NCI-H1694 treated with DMSO at 0.1 percent for 48 hours (cell line): ENCODE data around the gene GLIS1.

ENCODE experiments used
- DNase-seq: peaks from one replicate; lab custom pipeline; 2025; lab: John Stamatoyannopoulos, UW

Gene GLIS1

DNA sequence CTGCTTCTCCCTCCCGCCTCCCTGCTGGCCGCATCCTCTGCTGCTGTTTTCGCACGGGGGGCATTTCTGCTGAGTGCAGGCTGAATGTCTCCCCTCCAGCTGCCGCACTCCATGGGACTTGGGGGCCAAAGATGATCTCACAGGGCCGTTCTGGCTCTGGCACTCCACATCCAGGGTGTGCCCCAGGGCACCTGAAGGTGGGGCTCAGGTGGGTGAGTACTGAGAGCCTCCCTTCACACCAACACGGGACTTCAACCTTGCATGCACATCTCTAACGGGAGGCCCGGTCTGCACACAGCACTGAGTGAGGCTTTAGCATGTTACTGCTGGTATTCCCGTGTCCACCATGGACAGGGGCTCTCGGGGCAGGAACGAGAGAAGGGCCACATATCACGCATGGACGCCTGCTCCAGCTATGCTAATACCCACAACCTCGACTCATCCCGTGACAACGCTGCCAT is 190.9 kb downstream of the GLIS1 start:
- DNase-seq, result no peak

DNA sequence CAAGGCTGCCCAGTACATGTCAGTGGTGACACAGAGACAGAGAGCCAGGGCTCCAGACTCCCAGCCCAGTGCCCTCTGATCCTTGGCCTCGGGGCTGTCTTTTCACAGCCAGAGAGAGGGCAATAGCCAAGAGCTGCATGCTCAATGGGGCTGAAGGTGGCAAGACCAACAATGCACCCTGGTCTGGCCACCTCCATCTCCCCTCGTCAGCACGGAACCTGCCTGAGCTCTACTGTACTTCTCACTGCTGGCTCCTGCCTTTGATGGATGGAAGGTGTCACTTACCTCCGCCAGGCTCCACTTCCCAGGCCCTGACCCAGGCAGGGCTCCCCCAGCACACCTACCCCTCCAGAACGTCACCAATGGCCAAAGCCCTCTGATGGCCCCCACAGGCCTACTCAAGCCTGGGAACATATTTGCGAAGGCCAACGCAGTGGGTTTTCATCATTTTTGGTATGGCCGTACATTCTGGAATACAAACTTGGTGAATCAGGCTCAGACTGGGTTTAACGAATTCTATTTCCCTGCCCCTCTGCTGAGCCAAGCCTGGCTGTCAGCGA is 191.7 kb downstream of the GLIS1 start:
- no peak for DNase-seq

GRCh38 chr1:53546409-53547155 is 192.4 kb downstream of the GLIS1 start:
- DNase-seq, result no peak

DNA sequence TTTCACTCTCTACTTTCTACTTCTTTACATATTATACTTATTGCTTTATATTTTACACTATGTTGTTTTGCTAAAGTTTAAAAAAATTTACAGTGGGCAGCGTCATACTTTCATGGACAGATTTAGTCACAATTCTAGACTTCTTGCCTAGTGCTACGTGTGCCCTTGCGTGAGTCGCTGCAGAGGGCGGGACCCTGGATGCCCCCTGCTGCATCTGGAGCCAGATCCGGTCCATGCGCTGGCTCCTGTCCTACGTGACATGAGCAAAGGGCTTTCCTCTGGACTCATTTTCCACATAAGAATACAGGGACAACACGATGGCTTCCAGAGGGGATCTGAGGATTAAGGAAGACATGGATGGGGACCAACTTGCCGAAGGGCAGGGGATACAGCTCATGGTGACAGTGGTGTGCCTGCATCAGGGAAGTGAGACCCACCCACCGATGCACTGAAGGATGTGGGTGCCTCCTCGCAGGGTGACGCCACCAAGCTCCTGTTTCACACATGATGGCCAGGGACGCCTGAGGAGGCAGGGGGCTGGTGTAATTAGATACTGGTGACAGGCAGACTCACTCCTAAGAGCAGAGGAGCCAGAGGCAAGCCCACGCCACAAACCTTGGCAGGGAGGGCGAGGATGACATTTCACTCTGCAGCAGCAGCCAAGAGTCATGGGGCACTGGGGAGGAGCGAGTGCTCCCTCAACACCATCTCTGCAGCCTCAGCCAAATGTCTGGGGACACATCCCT is 193.1 kb downstream of the GLIS1 start:
- DNase-seq, result peak; percentile 82

- no peak for DNase-seq
These were observed 194.0 kb downstream of the GLIS1 start for GRCh38 chr1:53544728-53545515.

- DNase-seq, result no peak
These were observed 194.9 kb downstream of the GLIS1 start for GRCh38 chr1:53543778-53544695.

DNA sequence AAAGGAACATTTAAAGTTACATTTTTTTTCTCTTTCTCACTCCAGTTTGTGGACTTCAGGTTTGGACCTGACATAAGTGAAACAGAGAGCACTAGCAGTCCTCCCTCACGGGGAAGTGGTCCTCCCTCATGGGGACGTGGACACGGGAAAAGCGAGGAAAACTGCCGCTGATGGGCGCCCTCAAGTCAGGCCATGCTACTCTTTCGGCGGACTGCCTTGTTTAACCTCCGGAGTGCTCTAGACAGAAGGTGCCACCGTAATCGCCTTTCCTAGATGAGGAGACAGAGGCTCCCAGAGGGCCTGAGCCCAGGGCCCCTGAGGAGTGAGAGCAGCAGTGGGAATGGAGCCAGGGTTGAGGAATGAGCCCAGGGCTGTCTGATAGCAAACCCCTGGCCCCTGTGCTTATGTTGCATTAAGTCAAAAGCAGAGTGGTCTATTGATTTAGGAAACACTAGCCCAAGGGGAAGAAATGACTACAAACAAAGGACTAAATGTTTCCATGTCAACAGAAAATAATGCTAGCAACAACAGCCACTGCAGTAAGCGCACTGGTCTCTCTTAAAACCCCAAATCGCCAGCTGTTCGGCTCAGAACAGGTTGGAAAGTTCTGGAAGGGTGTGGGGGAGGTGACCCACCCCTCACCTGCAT is 195.7 kb downstream of the GLIS1 start:
- DNase-seq, result no peak

DNA sequence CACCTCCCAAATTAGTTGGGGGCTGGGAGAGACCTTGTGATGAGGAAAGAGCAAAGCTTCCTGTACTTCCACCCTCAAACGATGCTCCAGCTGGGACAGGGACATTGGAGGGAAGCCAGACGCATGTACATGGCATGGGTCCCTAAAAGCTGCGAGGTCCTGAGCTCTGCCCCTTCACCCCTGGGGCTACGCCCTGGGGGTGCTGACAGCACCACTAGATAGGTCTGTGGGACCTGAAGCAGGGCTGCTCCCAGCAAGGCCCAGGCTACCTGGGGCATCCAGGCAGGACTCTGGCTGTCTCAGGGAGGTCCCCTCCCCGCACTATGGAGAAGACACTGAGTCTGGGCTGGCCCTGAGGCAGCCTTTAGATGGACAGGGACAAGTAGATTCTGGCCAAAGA is 196.4 kb downstream of the GLIS1 start:
- DNase-seq, result no peak

DNA sequence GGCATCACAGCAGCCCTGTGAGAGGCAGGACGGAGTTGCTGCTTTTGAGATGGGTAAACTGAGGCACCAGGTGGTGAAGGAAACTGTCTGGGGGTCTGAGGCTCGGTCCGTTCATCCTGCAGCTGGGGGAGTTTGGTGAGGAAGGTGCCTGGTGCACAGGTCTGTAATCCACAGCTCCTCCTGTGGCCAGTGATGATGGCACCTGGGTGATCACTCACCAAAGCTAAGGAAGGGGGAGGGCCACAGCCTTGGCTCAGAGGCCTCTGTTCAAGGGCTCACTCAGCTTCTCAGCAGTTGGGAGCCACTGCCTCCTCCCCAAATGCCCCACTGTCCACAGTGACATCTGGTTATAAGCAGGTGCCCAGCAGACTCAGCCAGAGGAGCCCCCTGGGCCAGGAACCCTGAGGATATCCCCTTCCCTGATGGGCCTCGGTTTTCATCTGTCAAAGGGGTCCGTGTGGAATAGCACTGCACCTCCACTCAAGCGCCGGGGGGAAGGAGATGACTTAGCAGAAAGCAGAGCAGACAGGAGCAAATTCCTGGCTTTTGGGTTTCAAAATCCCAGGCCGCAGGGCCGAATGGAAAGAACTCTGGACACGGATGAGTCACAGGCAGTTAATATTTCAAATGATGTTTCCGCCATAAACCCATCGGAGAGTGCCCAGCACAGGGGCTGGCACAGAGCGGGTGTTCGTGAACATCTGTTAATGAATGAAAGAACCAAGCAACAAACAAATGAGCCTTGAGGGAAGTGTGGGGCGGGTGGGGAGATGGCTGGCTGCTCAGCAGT is 197.0 kb downstream of the GLIS1 start:
- DNase-seq, result peak; percentile 25

GRCh38 chr1:53541263-53541625 is 197.7 kb downstream of the GLIS1 start:
- no peak for DNase-seq

- no peak for DNase-seq
These were observed 198.2 kb downstream of the GLIS1 start for GRCh38 chr1:53540604-53541262.

DNA sequence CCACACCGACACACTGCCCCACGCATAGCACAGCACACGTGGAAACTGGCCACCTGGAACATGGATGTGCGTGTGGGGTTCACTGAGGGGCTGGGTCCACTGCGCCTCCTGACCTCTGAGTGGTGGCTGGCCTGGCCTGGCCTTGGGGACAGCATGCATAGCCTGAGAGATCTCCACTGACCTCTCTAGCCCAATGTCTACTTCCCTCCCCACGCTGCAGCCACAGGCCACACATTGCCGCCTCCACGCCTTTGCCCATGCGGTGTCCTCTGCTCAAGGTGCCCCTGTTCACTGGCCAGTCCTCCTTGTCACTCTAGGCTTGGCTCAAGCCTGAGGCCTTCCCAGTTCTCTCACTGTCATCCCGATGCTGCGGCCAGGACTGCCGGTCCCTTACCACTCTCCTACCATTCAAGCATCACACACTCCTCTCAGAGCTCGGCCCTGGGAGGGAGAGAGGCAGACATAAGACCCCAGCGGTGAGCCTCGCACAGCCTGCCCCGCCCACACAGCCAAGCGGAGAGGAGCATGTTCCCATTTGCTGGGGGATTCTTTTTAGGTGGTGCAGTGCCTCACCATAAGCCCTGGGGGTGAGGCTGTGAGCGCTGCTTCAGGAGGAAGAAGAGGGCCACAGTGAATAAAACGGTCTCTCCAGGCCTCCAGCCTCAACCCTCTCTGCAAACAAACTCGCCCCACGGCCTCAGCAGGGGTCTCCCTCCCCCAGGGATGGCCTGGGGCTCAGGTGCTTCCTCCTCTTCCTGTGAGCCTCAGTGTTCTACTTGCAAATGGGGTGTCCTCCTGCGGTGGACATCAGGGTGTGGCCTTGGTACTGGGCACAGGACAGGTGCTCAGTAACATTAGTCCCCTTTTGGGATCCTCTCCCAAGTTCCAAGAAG is 199.0 kb downstream of the GLIS1 start:
- DNase-seq, result no peak

DNA sequence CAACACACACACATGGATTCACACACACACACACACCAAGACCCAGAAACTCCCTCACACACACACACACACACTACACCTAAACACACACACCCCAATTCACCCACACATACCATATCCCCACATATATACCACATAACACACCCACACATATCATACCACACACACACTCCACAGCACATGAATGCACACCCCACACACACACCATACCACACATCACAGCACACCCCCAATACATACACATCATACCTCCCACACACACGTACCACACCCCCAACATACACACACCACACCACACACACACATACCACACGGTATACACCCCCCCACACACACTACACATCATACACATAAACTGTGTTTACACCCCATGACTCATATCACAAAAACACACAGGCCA is 199.7 kb downstream of the GLIS1 start:
- no peak for DNase-seq

DNA sequence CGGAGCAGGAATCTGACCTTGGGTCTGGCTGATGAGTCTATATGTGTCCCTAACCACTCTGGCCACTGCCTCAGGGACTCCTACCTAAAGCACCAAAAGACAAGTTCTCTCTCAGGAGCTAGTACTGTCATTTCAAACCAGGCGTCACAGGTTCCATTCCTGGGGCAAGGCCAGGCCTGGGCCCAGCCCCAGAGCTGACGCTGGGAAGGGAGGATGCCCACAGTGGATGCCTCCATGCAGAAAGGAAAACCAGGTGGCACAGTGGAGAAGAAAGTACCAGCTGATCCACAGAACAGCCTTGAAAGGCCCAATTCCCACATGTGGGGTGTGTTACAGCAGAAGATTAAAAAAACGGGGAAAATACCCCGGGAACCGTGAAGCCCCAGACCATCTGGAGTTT is 202.4 kb downstream of the GLIS1 start:
- DNase-seq, result peak; percentile 51

- peak; percentile 94 for DNase-seq
These were observed 203.1 kb downstream of the GLIS1 start for GRCh38 chr1:53535846-53536245.

- DNase-seq, result no peak
These were observed 203.7 kb downstream of the GLIS1 start for GRCh38 chr1:53535226-53535625.

- DNase-seq, result no peak
These were observed 206.1 kb downstream of the GLIS1 start for GRCh38 chr1:53532912-53533311.

- no peak for DNase-seq
These were observed 206.6 kb downstream of the GLIS1 start for GRCh38 chr1:53532377-53532776.
